Measurements from ENCODE around the gene CDK2.
"Not testable (repeated sequence)": the region's sequence is repeated elsewhere in the genome, so short reads cannot be mapped to it uniquely, and the experiment has no call there.

Gene CDK2

DNA sequence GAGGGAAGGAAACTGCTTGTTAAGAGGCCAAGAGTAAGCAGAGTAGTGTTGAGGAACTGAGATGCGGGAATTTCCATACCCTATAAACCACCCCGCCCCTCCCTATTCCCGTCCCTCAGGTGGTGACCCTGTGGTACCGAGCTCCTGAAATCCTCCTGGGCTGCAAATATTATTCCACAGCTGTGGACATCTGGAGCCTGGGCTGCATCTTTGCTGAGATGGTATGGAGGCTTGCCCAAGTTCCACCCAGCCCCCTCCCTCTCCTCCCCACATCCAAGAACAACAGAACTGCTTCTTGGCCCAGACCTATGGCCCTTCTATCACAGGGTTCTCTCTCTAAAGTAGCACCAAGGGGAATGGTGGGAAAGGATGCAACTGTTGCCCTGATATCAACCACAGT lies 2.7 kb downstream of the CDK2 start:
- no peak overlapping the region for H3K27ac ChIP-seq (ENCODE audit: low read depth, low read length)
- H3K9me3 ChIP-seq (ENCODE audit: control insufficient read depth, insufficient read depth, low read depth, low read length) = no peaks in the 10 kb centered on the region
- H3K4me3 ChIP-seq (ENCODE audit: low read depth, low read length) = no peak overlapping the region
- peaks cover 25% of the 10 kb centered on the region for H3K4me1 ChIP-seq (ENCODE audit: control insufficient read depth, insufficient read depth, low read length)
- H3K27me3 ChIP-seq (ENCODE audit: control insufficient read depth, insufficient read depth, low read length) = no peaks in the 10 kb centered on the region
- no peak overlapping the region for H3K9ac ChIP-seq (ENCODE audit: low read length)
- peaks cover 42% of the 10 kb centered on the region for H3K36me3 ChIP-seq (ENCODE audit: control insufficient read depth, insufficient read depth, low read length)

DNA sequence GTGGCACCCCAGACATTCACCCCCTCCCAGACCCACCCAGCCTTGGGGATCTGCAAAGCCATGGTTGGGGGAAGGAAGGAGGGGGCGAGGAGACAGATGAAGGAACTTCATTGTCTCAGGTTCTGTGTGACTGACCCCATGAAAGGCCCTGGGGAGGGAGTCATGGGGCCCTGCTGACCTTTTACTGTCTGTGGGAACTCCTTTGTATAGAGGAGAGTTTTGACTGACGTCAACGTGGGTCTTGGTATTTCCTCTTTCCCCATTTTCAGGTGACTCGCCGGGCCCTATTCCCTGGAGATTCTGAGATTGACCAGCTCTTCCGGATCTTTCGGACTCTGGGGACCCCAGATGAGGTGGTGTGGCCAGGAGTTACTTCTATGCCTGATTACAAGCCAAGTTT lies 4.1 kb downstream of the CDK2 start:
- Histone ChIP-seq H3K36me3 (ENCODE audit: control insufficient read depth, insufficient read depth, low read length) (peaks cover 42% of the 10 kb centered on the region), H3K9ac (ENCODE audit: low read length) (no peak overlapping the region), H3K4me3 (ENCODE audit: low read depth, low read length) (no peak overlapping the region), H3K27ac (ENCODE audit: low read depth, low read length) (no peak overlapping the region), H3K4me1 (ENCODE audit: control insufficient read depth, insufficient read depth, low read length) (peaks cover 23% of the 10 kb centered on the region), H3K9me3 (ENCODE audit: control insufficient read depth, insufficient read depth, low read depth, low read length) (no peaks in the 10 kb centered on the region), H3K27me3 (ENCODE audit: control insufficient read depth, insufficient read depth, low read length) (no peaks in the 10 kb centered on the region)

DNA sequence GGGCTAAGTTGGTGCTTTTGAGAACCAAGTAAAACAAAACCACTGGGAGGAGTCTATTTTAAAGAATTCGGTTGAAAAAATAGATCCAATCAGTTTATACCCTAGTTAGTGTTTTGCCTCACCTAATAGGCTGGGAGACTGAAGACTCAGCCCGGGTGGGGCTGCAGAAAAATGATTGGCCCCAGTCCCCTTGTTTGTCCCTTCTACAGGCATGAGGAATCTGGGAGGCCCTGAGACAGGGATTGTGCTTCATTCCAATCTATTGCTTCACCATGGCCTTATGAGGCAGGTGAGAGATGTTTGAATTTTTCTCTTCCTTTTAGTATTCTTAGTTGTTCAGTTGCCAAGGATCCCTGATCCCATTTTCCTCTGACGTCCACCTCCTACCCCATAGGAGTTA lies 5.4 kb downstream of the CDK2 start:
- Histone ChIP-seq H3K4me3 (ENCODE audit: low read depth, low read length) (no peak overlapping the region), H3K9me3 (ENCODE audit: control insufficient read depth, insufficient read depth, low read depth, low read length) (no peaks in the 10 kb centered on the region), H3K36me3 (ENCODE audit: control insufficient read depth, insufficient read depth, low read length) (peaks cover 50% of the 10 kb centered on the region), H3K27ac (ENCODE audit: low read depth, low read length) (no peak overlapping the region), H3K27me3 (ENCODE audit: control insufficient read depth, insufficient read depth, low read length) (no peaks in the 10 kb centered on the region), H3K4me1 (ENCODE audit: control insufficient read depth, insufficient read depth, low read length) (peaks cover 18% of the 10 kb centered on the region), H3K9ac (ENCODE audit: low read length) (no peak overlapping the region)

DNA sequence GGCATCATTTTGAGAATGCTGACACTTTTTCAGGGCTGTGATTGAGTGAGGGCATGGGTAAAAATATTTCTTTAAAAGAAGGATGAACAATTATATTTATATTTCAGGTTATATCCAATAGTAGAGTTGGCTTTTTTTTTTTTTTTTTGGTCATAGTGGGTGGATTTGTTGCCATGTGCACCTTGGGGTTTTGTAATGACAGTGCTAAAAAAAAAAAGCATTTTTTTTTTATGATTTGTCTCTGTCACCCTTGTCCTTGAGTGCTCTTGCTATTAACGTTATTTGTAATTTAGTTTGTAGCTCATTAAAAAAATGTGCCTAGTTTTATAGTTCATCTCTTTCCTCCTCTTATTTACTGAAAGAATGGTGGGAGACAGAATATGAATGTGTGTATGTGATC lies 5.8 kb downstream of the CDK2 start:
- Histone ChIP-seq H3K9me3 (ENCODE audit: control insufficient read depth, insufficient read depth, low read depth, low read length) (no peaks in the 10 kb centered on the region), H3K36me3 (ENCODE audit: control insufficient read depth, insufficient read depth, low read length) (peaks cover 50% of the 10 kb centered on the region), H3K27ac (ENCODE audit: low read depth, low read length) (no peak overlapping the region), H3K4me1 (ENCODE audit: control insufficient read depth, insufficient read depth, low read length) (peaks cover 18% of the 10 kb centered on the region), H3K9ac (ENCODE audit: low read length) (no peak overlapping the region), H3K4me3 (ENCODE audit: low read depth, low read length) (peak overlapping the region; percentile 57), H3K27me3 (ENCODE audit: control insufficient read depth, insufficient read depth, low read length) (no peaks in the 10 kb centered on the region)

DNA sequence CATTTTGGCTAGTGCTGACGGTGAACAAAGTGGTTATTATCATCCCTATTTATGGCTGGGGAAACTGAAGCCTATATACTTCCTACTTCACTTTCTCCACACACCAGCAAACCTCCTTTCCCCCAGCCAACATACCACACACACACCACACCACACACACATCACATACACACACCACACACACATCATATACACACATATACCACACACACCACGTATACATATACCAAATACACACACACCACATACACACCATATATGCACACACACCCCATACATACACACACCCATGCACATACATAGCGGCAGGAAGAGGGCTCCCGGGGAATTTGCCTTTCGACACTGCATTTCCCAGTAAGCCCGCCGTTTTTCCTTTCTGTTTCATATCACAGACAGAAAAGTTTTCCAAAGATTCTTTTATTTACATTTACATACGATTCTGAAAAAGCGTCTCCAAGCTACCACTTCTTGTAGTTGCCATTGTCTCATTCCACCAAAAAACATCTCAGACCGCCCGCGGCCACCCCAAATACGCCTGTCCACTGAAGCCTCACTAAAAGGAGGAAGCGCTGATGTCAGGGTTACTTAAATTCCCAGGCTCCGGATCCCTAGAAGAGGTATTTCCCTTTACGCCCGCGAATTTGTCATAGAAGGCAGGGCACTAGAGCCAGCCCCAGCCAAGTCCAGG lies 6.4 kb downstream of the CDK2 start:
- Histone ChIP-seq H3K4me3 (ENCODE audit: low read depth, low read length) (peak overlapping the region; percentile 57), H3K36me3 (ENCODE audit: control insufficient read depth, insufficient read depth, low read length) (peaks cover 48% of the 10 kb centered on the region), H3K9me3 (ENCODE audit: control insufficient read depth, insufficient read depth, low read depth, low read length) (no peaks in the 10 kb centered on the region), H3K9ac (ENCODE audit: low read length) (peak overlapping the region; percentile 41), H3K27me3 (ENCODE audit: control insufficient read depth, insufficient read depth, low read length) (no peaks in the 10 kb centered on the region), H3K4me1 (ENCODE audit: control insufficient read depth, insufficient read depth, low read length) (peaks cover 14% of the 10 kb centered on the region), H3K27ac (ENCODE audit: low read depth, low read length) (no peak overlapping the region)

DNA sequence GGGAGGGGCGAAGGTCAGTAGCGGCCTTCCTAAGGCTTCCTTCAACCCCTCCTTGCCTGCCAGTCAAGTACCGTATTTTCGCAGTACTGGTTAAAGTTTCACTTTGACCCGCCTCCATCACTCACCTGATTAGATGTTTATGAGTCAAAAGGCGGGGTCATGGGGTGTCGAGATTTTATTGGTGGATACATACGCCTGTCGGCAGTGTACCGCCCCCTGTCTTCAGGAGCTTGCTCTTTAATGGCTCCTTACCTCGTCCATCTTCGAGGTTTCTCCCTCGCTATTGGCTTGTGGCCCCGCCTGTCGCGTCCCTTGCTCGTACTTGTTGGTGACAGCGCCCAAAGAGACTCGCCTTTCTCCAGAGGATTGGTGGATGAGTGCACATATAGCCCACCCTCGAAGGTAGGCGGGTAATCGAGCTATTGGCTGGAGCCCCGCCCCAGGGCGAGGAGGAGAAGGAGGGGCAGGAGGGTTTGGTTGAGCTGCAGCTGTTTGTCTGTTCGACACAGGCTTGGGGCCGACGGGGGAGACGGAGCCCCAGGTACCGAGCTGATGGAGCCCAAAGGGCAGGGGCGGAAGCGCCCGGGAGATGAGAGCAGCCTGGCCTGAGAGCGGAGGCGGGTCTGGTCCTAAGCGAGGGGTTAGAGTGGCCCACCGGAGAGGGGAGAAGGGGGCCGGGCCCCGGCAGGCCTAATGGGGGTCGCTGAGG lies 7.1 kb downstream of the CDK2 start, which contains the start of gene RAB5B:
Gene RAB5B, plus strand, starts transcription at position 480 of the 709 bp plus-strand sequence. CDS start 12,883 bp downstream, outside the sequence.
- peaks cover 10% of the 10 kb centered on the region; the same call in 1 of the 2 replicates for H3K4me1 ChIP-seq (ENCODE audit: control insufficient read depth, insufficient read depth, low read length)
- peak within 1 kb of the TSS; percentile 50; the same call in 1 of the 2 replicates for H3K27ac ChIP-seq (ENCODE audit: low read depth, low read length)
- no peaks in the 10 kb centered on the region for H3K27me3 ChIP-seq (ENCODE audit: control insufficient read depth, insufficient read depth, low read length)
- peak within 1 kb of the TSS; percentile 82 for H3K9ac ChIP-seq (ENCODE audit: low read length)
- H3K4me3 ChIP-seq (ENCODE audit: low read depth, low read length) = peak within 1 kb of the TSS; percentile 81
- no peaks in the 10 kb centered on the region for H3K9me3 ChIP-seq (ENCODE audit: control insufficient read depth, insufficient read depth, low read depth, low read length)
- H3K36me3 ChIP-seq (ENCODE audit: control insufficient read depth, insufficient read depth, low read length) = peaks cover 41% of the 10 kb centered on the region

DNA sequence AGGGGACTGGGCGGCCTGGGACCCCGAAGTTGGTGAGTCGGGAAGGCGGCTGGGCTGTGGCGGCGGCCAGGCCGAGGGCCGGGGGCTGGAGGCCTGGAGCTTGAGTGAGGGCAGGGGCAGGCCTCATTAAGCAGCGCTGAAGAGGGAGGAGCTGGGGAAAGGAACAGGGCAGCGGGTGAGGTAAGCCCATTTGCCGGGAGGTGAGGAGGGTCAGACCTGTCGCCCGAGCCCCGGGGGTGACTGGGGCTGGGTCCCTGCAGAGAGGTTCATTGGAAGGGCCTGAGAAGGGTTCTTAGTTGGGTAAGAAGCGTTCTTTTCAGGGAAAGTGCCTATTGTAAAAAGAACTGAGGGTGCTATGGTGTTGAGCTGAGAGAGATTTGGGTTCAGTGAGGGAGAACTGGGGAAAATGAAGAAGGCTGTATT lies 7.7 kb downstream of the CDK2 start:
- Histone ChIP-seq H3K4me3 (ENCODE audit: low read depth, low read length) (peak overlapping the region; percentile 81), H3K4me1 (ENCODE audit: control insufficient read depth, insufficient read depth, low read length) (peaks cover 10% of the 10 kb centered on the region; the same call in 1 of the 2 replicates), H3K36me3 (ENCODE audit: control insufficient read depth, insufficient read depth, low read length) (peaks cover 40% of the 10 kb centered on the region), H3K9ac (ENCODE audit: low read length) (peak overlapping the region; percentile 82), H3K9me3 (ENCODE audit: control insufficient read depth, insufficient read depth, low read depth, low read length) (no peaks in the 10 kb centered on the region), H3K27ac (ENCODE audit: low read depth, low read length) (peak overlapping the region; percentile 50; the same call in 1 of the 2 replicates), H3K27me3 (ENCODE audit: control insufficient read depth, insufficient read depth, low read length) (no peaks in the 10 kb centered on the region)

DNA sequence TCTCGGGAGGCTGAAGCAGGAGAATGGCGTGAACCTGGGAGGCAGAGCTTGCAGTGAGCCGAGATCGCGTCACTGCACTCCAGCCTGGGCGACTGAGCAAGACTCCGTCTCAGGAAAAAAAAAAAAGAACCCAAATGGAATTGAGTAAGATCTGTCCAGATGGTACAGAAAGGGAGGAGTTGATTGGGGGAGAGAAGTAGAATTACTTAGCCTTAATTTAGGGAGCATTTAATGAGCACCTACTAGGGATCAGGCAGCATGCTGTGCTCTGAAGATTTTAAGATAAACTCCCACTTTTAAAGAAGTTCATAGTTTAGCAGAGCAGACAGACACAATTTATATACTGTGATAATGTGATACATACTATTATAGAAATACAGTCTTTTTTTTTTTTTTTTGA lies 11.8 kb downstream of the CDK2 start:
- H3K27ac ChIP-seq (ENCODE audit: low read depth, low read length) = no peak overlapping the region

DNA sequence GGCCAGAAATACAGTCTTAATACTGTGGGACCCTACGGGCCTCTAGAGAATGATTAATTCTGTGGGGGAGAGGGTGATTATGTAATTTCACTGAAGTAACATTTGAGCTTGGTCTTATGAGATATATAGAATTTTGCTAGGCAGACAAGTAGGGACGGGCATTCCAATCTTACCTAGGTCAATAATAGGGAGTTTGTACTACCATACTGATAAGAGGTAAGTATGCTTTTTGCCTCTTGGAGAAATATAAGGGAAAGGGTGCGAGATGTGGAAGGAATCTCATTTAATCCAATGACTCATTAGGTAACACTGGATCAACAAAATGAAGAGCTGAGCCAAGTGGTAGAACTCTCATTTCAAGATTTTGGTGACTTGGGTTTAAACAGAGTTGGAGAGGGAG lies 12.4 kb downstream of the CDK2 start:
- Histone ChIP-seq H3K4me3 (ENCODE audit: low read depth, low read length) (no peak overlapping the region), H3K4me1 (ENCODE audit: control insufficient read depth, insufficient read depth, low read length) (peaks cover 4% of the 10 kb centered on the region), H3K9ac (ENCODE audit: low read length) (no peak overlapping the region), H3K36me3 (ENCODE audit: control insufficient read depth, insufficient read depth, low read length) (peaks cover 37% of the 10 kb centered on the region), H3K27me3 (ENCODE audit: control insufficient read depth, insufficient read depth, low read length) (no peaks in the 10 kb centered on the region), H3K27ac (ENCODE audit: low read depth, low read length) (no peak overlapping the region), H3K9me3 (ENCODE audit: control insufficient read depth, insufficient read depth, low read depth, low read length) (no peaks in the 10 kb centered on the region)

More for the DNA sequence above, 11.8 kb downstream of the CDK2 start:
- Histone ChIP-seq H3K27me3 (ENCODE audit: control insufficient read depth, insufficient read depth, low read length) (no peaks in the 10 kb centered on the region), H3K4me3 (ENCODE audit: low read depth, low read length) (no peak overlapping the region), H3K36me3 (ENCODE audit: control insufficient read depth, insufficient read depth, low read length) (peaks cover 33% of the 10 kb centered on the region), H3K9me3 (ENCODE audit: control insufficient read depth, insufficient read depth, low read depth, low read length) (no peaks in the 10 kb centered on the region), H3K9ac (ENCODE audit: low read length) (no peak overlapping the region), H3K4me1 (ENCODE audit: control insufficient read depth, insufficient read depth, low read length) (peaks cover 4% of the 10 kb centered on the region)

DNA sequence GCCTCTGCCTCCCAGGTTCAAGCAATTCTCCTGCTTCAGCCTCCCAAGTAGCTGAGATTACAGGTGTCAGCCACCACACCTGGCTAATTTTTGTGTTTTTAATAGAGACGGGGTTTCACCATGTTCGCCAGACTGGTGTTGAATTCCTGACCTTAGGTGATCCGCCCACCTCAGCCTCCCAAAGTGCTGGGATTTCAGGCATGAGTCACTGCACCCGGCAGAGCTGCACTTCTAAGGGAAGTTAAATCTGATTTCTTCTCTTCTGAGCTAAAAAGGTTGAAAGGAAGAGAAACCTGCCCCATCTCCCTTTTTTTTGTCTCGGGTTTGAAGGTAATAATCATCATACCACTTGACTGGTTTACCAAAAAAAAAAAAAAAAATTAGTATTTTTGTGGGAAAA lies 15.3 kb downstream of the CDK2 start:
- H3K27me3 ChIP-seq (ENCODE audit: control insufficient read depth, insufficient read depth, low read length); H3K9me3 ChIP-seq (ENCODE audit: control insufficient read depth, insufficient read depth, low read depth, low read length); H3K27ac ChIP-seq (ENCODE audit: low read depth, low read length); H3K9ac ChIP-seq (ENCODE audit: low read length); H3K4me3 ChIP-seq (ENCODE audit: low read depth, low read length); H3K4me1 ChIP-seq (ENCODE audit: control insufficient read depth, insufficient read depth, low read length): not testable (repeated sequence)
- H3K36me3 ChIP-seq (ENCODE audit: control insufficient read depth, insufficient read depth, low read length) = peaks cover 51% of the 10 kb centered on the region

DNA sequence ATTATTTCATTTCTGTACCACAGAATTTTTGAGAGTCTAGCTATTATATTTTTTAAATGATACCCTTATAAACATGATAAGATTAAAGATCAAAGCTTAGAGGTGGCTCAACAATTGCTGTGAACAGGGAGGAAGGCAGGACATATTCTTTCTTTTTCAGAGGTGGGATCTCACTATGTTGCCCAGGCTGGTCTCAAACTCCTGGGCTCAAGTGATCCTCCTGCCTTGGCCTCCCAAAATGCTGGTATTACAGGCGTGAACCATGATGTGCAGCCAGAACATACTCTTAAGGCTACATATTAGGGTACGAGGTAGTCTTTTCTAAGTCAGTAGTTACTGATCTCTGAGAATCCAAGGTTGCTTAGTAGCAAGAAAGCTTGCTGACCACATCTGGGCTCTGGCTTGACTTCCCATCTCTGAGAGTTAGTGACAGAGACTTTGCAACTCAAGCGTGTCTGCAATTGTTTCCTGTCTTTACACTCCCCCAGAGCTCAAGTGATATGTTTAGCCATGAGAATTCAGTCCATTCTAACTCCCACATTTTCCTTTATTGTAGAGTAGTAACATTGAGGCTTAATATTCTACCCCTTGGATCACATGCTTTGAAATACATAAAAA lies 15.8 kb downstream of the CDK2 start:
- Histone ChIP-seq H3K27me3 (ENCODE audit: control insufficient read depth, insufficient read depth, low read length) (no peaks in the 10 kb centered on the region), H3K9me3 (ENCODE audit: control insufficient read depth, insufficient read depth, low read depth, low read length) (no peaks in the 10 kb centered on the region), H3K9ac (ENCODE audit: low read length) (no peak overlapping the region), H3K4me3 (ENCODE audit: low read depth, low read length) (no peak overlapping the region), H3K36me3 (ENCODE audit: control insufficient read depth, insufficient read depth, low read length) (peaks cover 56% of the 10 kb centered on the region), H3K4me1 (ENCODE audit: control insufficient read depth, insufficient read depth, low read length) (no peaks in the 10 kb centered on the region; the same call in 1 of the 2 replicates), H3K27ac (ENCODE audit: low read depth, low read length) (no peak overlapping the region)

Measured in HUES6 (cell line).